Transverse colon (tissue), 4 donors: ENCODE measurements around the gene RNF13. TPM values are rescaled to one million over a fixed set of nuclear protein-coding genes. Genes with fewer than 3 reads are reported as not detected.

Experiments
- DNase-seq: peaks from one replicate; pipeline ENCODE4 v3.0.0-alpha.2; 2019
- H3K27ac ChIP-seq, 4 donors: fragments of 200-600 bp; sonication (generic); 2 replicates each; pipeline ENCODE4 v1.5.1; 2016 to 2018; ENCODE audit warnings: inconsistent platforms in 4 of 4
- H3K27me3 ChIP-seq: fragments of 200-600 bp; sonication (generic); 2 replicates; pipeline ENCODE4 v1.5.1; 2017; ENCODE audit warnings: inconsistent platforms
- H3K36me3 ChIP-seq, 4 donors: fragments of 200-600 bp; sonication (generic); 2 replicates each; pipeline ENCODE4 v1.5.1; 2017 to 2019; ENCODE audit warnings: inconsistent platforms in 4 of 4
- H3K4me1 ChIP-seq, 4 donors: fragments of 200-600 bp; sonication (generic); 2 replicates each; pipeline ENCODE4 v1.5.1; 2017 to 2020; ENCODE audit warnings: inconsistent platforms in 4 of 4
- H3K4me3 ChIP-seq, 4 donors: fragments of 200-600 bp; sonication (generic); 1 replicate in 1 of 4; 2 replicates in 3 of 4; pipeline versions ENCODE4 v1.5.1 to v1.6.1; 2017 to 2019; ENCODE audit warnings: inconsistent platforms in 4 of 4
- H3K9me3 ChIP-seq, 2 donors: fragments of 200-600 bp; sonication (generic); 2 replicates each; pipeline ENCODE4 v1.5.1; 2017 to 2019; ENCODE audit warnings: inconsistent platforms in 2 of 2
- CTCF ChIP-seq, 5 experiments: fragments of 200-600 bp in 3 of 5; fragments of 450-650 bp in 2 of 5; sonication (generic) in 3 of 5; IDR thresholded peaks; 1 replicate in 2 of 5; 2 replicates in 3 of 5; pipeline ENCODE4 v1.5.1; 2016 to 2017; ENCODE audit warnings: antibody characterized with exemption in 5 of 5, inconsistent platforms in 3 of 5, mild to moderate bottlenecking in 2 of 5, moderate library complexity in 1 of 5
- EP300 ChIP-seq: sonication (generic); formaldehyde crosslinking; IDR thresholded peaks from one replicate; pipeline ENCODE4 v1.6.1; 2017; ENCODE audit warnings: antibody characterized with exemption, low read depth
- POLR2A ChIP-seq: fragments of 450-650 bp; IDR thresholded peaks from one replicate; pipeline ENCODE4 v1.6.1; 2016; ENCODE audit warnings: antibody characterized with exemption, mild to moderate bottlenecking, moderate library complexity
- POLR2AphosphoS5 ChIP-seq, 3 donors: sonication (generic); formaldehyde crosslinking; IDR thresholded peaks; one replicate each; pipeline ENCODE4 v1.6.1; 2016; ENCODE audit warnings: antibody characterized with exemption in 3 of 3
- WGBS, 2 donors: methylation state at CpG; one replicate each; pipeline ENCODE4 v1.1.5; 2018; ENCODE audit warnings: low coverage in 1 of 2; 5-methylcytosine and 5-hydroxymethylcytosine counted together
- in situ Hi-C, 4 donors: fragments of 200-750 bp; cut with MboI; loops; one replicate each; pipeline versions ENCODE4 v1.15.0 to v1.15.1; 2017; ENCODE audit warnings: low sequenced_read_pairs in 3 of 4, low pct_ligation_motif_present in 1 of 4, low pct_unique_long_range_greater_than_20kb in 1 of 4
- intact Hi-C: fragments of 100-400 bp; cut with DNase I; formaldehyde crosslinking; loops from one replicate; pipeline ENCODE4 v1.15.1; 2023; ENCODE audit warnings: low total_unique reads
- total RNA-seq, 4 donors: library from RNA; depleted of rRNA; stranded (reverse); fragments of >200 nt; gene quantifications; one replicate each; pipeline ENCODE4 v1.1.0, GENCODE V29; 2016

Gene RNF13
- total RNA-seq, 4 donors from 2014 or later: 18.3 to 68.6 (median 42.8) TPM

- Histone ChIP-seq H3K4me3 (no peak overlapping the region), H3K9me3 (no peaks in the 10 kb centered on the region), H3K27me3 (no peaks in the 10 kb centered on the region), H3K36me3 (peaks cover 0 to 28% (median 3%) of the 10 kb centered on the region in 4 donors), H3K4me1 (no peaks in the 10 kb centered on the region), H3K27ac (no peak overlapping the region)
- no peak for TF ChIP-seq EP300
- no peak for TF ChIP-seq POLR2A
- no peak for TF ChIP-seq CTCF (IDR thresholded peaks at IDR 0.05)
- no peak for TF ChIP-seq POLR2AphosphoS5 (IDR thresholded peaks at IDR 0.05)
- WGBS, 2 donors: 76 to 83% methylated on average over 2 to 3 of the region's 3 CpGs
- no peak for DNase-seq
- intact Hi-C loops: no loop called here
- in situ Hi-C loops: no loop called here
These were observed 47.9 kb downstream of the RNF13 start for GRCh38 chr3:149860881-149861280.

GRCh38 chr3:149867563-149867962 lies 54.5 kb downstream of the RNF13 start:
- Histone ChIP-seq H3K27ac (no peak overlapping the region), H3K4me3 (no peak overlapping the region), H3K4me1 (no peaks in the 10 kb centered on the region), H3K27me3 (no peaks in the 10 kb centered on the region), H3K9me3 (peaks cover 0 to 6% of the 10 kb centered on the region in 2 donors), H3K36me3 (peaks cover 0 to 20% (median 0%) of the 10 kb centered on the region in 4 donors)
- no peak for DNase-seq
- intact Hi-C loops: no loop called here
- TF ChIP-seq CTCF (IDR thresholded peaks at IDR 0.05): no peak
- no peak for TF ChIP-seq POLR2AphosphoS5 (IDR thresholded peaks at IDR 0.05)
- no peak for TF ChIP-seq EP300
- no peak for TF ChIP-seq POLR2A
- 43 to 92% methylated on average over 1 of the region's 1 CpG for WGBS, 2 donors
- in situ Hi-C loops: no loop called here

GRCh38 chr3:149871855-149872254 lies 58.8 kb downstream of the RNF13 start:
- H3K27ac ChIP-seq: no peak overlapping the region
- no peak for DNase-seq
- H3K9me3 ChIP-seq: peaks cover 0 to 6% of the 10 kb centered on the region in 2 donors
- 89 to 91% methylated on average over 3 of the region's 3 CpGs for WGBS, 2 donors
- no peaks in the 10 kb centered on the region for H3K4me1 ChIP-seq
- intact Hi-C loops: no loop called here
- peaks cover 0 to 12% (median 0%) of the 10 kb centered on the region in 4 donors for H3K36me3 ChIP-seq
- no peak for TF ChIP-seq POLR2AphosphoS5 (IDR thresholded peaks at IDR 0.05)
- no peak for TF ChIP-seq CTCF (IDR thresholded peaks at IDR 0.05)
- TF ChIP-seq POLR2A: no peak
- no peak for TF ChIP-seq EP300
- no peaks in the 10 kb centered on the region for H3K27me3 ChIP-seq
- no peak overlapping the region for H3K4me3 ChIP-seq
- in situ Hi-C loops: no loop called here

GRCh38 chr3:149872589-149872988 lies 59.6 kb downstream of the RNF13 start:
- in situ Hi-C loops: no loop called here
- no peak overlapping the region for H3K4me3 ChIP-seq
- no peaks in the 10 kb centered on the region for H3K27me3 ChIP-seq
- H3K36me3 ChIP-seq: peaks cover 0 to 8% (median 0%) of the 10 kb centered on the region in 4 donors
- no peak for DNase-seq
- no peaks in the 10 kb centered on the region for H3K4me1 ChIP-seq
- no peak overlapping the region for H3K27ac ChIP-seq
- H3K9me3 ChIP-seq: peaks cover 0 to 6% of the 10 kb centered on the region in 2 donors
- intact Hi-C loops: no loop called here
- TF ChIP-seq EP300 (no peak), POLR2AphosphoS5 (IDR thresholded peaks at IDR 0.05) (no peak), POLR2A (no peak), CTCF (IDR thresholded peaks at IDR 0.05) (no peak)
- WGBS, 2 donors: 95 to 99% methylated on average over 2 of the region's 2 CpGs
